ACHN (cell line): Measurements from ENCODE around the gene SYDE2.
A peak's percentile ranks its signal among the peaks of the same experiment; 100 is the strongest.

ENCODE experiments used
- DNase-seq: peaks from one replicate; pipeline ENCODE4 v3.0.0-alpha.2; 2015
- in situ Hi-C: cut with HindIII; loops from 2 replicates; pipeline ENCODE4 v1.10.0; 2017; ENCODE audit warnings: low sequenced_read_pairs, low pct_ligation_motif_present, low pct_unique_long_range_greater_than_20kb

Gene SYDE2

DNA sequence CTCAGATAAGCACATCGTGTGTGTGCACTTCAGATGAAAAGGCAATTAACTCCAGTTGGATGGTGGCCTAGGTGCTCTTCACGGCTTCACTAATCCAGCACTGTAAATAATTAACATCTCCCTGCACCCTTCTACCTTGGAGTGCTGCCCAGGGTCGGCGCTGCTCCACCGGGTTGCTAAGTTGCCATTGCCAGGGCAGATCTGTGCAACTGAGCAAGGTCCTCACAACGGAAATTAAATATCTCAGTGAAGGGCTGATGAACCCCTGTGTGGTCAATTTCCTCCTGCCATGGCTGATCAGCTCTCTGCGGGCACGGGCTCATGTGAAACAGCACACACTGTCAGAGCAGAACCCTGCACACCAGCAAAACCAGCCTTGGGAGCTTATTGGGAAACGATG lies 63.2 kb downstream of the SYDE2 start:
- DNase-seq = peak; percentile 90
- in situ Hi-C loops = no loop called here

GRCh38 chr1:85135392-85135798 lies 65.4 kb downstream of the SYDE2 start:
- no peak for DNase-seq
- in situ Hi-C loops = no loop called here

DNA sequence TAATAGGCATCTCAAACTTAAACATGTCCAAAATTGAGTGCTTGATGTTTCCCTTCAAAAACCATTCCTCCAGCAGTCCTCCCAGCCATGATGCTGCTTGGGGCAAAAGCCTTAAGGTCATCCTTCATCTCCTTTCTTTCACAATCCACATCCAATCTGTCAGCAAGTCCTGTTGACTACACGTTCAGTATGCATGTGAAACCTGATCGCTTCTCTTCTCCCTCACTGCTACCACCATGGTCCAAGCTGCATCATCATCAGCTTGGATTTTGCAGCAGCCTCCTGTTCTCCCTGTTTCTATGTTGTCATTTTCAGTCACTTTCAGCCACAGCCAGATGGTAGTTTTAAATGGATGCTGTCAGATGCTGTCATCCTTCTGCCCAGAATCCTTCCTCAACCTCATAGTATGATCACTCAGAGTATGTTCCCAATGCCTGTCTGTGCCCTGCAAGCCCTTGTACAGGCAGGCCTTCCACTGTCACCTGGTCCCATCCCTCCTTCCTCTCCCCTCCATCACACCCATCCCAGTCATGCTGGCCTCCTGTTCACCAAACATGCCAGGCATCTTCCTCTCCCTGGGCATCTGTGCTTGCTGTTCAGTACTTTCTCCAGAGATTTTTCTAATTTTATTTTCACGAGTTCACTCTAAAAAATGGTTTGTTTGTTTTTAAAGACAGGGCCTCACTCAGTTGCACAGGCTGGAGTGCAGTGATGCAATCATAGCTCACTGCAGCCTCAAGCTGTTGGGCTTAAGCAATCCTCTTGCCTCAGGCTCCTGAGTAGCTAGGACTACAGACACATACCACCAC lies 66.0 kb downstream of the SYDE2 start:
- in situ Hi-C loops = no loop called here
- DNase-seq = no peak

DNA sequence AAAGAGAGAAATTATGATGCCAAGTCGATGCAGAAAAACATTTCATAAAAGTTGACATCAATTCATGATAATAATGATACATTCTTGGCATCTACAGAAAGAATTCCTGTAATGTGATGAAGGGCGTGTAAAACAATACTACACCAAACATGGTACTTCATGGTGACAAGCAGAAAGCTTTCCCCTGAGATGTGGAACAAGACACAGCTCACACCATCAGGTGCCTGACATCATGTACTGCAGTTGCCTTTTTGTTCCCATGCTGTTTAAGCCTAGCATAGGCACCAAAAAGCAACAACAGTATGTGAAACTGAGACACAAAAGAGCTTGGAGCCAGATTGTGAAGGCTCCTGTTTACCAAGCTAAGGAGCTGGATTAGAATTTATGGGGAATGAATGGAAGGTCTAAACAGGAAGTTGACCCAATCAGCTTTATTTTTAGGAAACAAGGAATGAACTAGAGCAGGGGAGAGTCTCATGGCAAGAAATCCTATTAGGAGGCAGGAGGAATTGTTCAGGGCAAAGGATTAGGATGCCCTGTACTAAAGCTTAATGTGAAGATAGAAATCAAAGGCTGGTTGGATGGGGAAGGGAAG lies 67.2 kb downstream of the SYDE2 start:
- DNase-seq = no peak
- in situ Hi-C loops = no loop called here

GRCh38 chr1:85132078-85132720 lies 68.6 kb downstream of the SYDE2 start:
- DNase-seq = no peak
- in situ Hi-C loops = no loop called here

DNA sequence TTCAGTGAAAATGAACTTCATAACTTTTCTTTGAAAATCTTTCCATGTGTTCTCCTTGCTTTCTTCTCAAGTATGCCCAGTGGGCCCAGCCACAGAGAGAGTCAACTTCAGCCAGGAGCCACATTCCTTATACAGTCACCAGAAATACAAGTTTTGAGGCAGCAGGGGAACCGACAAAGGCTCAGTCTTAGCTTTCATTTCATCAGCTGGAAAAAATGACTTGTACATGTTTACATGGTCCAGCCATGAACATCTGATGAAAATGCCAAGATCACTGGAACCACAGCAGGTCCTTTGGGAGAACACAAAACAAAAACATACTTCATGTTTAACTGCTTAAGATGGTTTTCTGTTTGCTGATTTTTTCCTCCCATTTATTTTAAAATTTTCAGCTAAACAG lies 72.5 kb downstream of the SYDE2 start:
- in situ Hi-C loops = no loop called here
- DNase-seq = no peak

DNA sequence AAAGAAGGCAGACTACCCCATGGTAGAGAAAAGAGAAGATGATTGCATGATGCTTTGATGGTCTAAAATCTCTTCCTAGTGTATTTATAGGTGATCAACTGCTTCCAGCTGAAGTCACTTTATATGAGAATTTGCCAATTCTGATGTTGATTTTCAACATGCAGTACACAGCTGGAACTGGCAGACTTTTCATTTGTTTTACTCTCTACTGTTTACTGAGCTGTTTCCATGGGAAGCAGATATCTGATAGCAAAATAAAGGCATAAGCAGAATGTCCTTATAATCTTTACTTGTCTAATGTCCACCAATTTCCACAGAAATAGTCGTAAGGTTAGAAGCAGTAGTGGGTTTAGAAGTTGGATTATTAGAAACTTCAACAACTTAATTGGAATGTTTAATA lies 74.9 kb downstream of the SYDE2 start:
- in situ Hi-C loops = no loop called here
- DNase-seq = no peak

GRCh38 chr1:85124091-85124490 lies 76.7 kb downstream of the SYDE2 start:
- in situ Hi-C loops = no loop called here

DNA sequence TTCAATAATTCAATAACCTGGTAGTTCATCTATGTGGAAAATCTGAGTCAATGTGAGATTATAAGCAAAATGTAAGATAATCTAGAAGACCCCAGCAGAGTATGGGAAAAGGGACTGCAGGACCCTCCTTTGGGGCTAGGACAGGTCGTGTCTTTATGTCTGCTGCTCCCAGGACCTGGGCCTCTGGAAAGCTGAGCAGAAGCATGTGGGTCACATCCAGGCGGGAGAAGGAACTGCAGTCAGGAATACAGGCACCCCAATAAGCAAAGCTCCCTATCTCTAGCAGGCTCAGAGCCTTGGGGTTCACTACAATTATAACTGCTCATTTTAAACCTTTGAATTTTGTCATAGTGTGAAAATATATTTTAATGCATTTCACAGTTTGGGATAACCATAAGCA lies 78.6 kb downstream of the SYDE2 start:
- DNase-seq = no peak
- in situ Hi-C loops = no loop called here

More at GRCh38 chr1:85124091-85124490, 76.7 kb downstream of the SYDE2 start:
- no peak for DNase-seq

GRCh38 chr1:85121744-85122143 lies 79.1 kb downstream of the SYDE2 start:
- no peak for DNase-seq
- in situ Hi-C loops = no loop called here

DNA sequence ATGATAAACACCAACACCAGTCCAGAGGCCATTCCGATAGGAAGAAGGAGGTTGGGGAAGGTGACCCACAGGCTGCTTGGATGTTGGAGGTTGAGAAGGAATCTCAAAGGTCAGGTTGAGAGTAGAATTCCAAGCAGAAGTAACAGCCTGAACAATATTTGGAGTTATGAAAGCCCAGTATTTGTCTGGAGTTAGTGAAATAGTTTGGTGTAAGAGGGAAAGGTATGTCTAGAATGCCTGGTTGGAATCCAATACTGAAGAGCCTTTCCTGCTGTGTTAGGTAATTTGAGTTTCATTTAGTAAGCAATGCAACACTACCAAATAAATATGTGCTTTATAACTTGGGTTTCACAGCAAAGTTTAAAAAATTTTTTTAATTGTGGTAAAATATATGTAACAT lies 82.1 kb downstream of the SYDE2 start:
- in situ Hi-C loops = no loop called here
- DNase-seq = no peak

- in situ Hi-C loops = no loop called here
- no peak for DNase-seq
Measured at GRCh38 chr1:85116856-85117255, 84.0 kb downstream of the SYDE2 start.

GRCh38 chr1:85115933-85116332 lies 84.9 kb downstream of the SYDE2 start:
- in situ Hi-C loops = no loop called here
- DNase-seq = no peak

- DNase-seq = no peak
- in situ Hi-C loops = no loop called here
Measured at GRCh38 chr1:85111695-85112094, 89.1 kb downstream of the SYDE2 start.

DNA sequence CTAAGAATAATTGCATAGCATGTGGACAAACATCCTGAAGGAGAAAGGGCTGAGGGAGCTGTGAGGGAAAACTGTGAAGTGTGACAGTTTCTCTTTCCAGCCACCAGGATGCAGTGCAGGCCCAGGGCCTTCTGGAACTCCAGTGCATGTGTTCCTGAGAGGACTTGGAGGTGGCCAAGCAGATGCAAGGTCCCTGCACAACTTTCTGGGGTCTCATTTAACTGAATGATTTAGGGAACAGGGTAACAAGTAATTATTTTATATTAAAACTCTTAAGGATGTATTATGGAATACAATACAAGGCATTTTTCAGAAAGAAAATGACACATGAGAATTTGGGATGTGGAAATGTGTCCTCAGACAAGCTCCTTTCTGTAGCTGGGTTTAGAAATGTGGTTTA lies 91.3 kb downstream of the SYDE2 start:
- DNase-seq = peak; percentile 69
- in situ Hi-C loops = no loop called here
